Cardiac septum (tissue), 1 donor: ENCODE results near the gene PCDHGB1. TPM values are rescaled to one million over a fixed set of nuclear protein-coding genes. Genes with fewer than 3 reads are reported as not detected.
"Not testable (repeated sequence)": the region's sequence is repeated elsewhere in the genome, so short reads cannot be mapped to it uniquely, and the experiment has no call there.

Source experiments
- DNase-seq: peaks from one replicate; pipeline ENCODE4 v3.0.0-alpha.2; 2020; ENCODE audit warnings: low spot score
- intact Hi-C: fragments of 100-400 bp; cut with DNase I; formaldehyde crosslinking; loops from one replicate; pipeline ENCODE4 v1.14.0; 2022
- total RNA-seq: library from RNA; stranded (reverse); fragmentation: NEBNext Ultra II Directional; extraction: Animal tissue kit (Norgen Biotek cat#: 25700); gene quantifications from one replicate; pipeline ENCODE4 v1.2.1, GENCODE V29; 2021
- donor health status: DM: no; HTN: no; CAD: no.

Gene PCDHGB1
- total RNA-seq, 1 donor from 2014 or later = 12.6 TPM

DNA sequence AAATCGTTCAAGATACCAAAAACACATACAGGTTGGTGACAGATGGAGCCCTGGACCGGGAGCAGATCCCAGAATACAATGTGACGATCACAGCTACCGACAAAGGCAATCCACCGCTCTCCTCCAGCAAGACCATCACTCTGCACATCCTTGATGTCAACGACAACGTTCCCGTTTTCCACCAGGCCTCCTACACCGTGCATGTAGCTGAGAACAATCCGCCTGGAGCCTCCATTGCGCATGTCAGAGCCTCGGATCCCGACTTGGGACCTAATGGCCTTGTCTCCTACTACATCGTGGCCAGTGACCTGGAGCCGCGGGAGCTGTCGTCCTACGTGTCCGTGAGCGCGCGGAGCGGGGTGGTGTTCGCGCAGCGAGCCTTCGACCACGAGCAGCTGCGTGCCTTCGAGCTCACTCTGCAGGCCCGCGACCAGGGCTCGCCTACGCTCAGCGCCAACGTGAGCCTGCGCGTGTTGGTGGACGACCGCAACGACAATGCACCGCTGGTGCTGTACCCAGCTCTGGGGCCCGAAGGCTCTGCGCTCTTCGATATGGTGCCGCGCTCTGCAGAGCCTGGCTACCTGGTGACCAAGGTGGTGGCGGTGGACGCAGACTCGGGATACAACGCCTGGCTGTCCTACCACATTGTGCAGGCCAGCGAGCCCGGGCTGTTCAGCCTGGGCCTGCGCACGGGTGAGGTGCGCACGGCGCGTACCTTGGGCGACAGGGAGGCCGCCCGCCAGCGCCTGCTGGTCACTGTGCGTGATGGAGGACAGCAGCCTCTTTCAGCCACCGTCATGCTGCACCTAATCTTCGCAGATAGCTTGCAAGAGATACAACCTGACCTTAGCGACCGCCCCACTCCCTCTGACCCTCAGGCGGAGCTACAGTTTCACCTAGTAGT is 21.9 kb downstream of the PCDHGB1 start:
- no peak for DNase-seq

GRCh38 chr5:141373673-141374317 is 23.9 kb downstream of the PCDHGB1 start, which contains the start of gene PCDHGA6:
Gene PCDHGA6 (plus strand): TSS chr5:141373891. CDS start chr5:141374084, 193 bp downstream.
- intact Hi-C loops = no loop called here

More for the DNA sequence above, 21.9 kb downstream of the PCDHGB1 start:
- intact Hi-C loops = loop anchor here (2.0 kb wide), 1 partner anchor 19 kb away; no protein-coding TSS in a partner anchor

DNA sequence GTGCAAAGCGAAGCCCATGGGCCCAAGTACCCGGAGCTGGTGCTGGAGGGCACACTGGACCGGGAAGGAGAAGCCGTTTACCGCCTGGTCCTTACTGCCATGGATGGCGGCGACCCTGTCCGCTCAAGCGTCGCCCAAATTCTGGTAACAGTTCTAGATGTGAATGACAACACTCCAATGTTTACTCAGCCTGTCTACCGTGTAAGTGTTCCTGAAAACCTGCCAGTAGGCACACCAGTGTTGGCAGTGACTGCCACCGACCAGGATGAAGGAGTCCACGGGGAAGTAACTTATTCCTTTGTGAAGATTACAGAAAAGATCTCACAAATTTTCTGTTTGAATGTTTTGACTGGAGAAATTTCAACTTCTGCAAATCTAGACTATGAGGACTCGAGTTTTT is 24.7 kb downstream of the PCDHGB1 start:
- intact Hi-C loops = no loop called here
- DNase-seq = no peak

More at GRCh38 chr5:141373673-141374317, 23.9 kb downstream of the PCDHGB1 start, which contains the start of gene PCDHGA6:
- no peak for DNase-seq

DNA sequence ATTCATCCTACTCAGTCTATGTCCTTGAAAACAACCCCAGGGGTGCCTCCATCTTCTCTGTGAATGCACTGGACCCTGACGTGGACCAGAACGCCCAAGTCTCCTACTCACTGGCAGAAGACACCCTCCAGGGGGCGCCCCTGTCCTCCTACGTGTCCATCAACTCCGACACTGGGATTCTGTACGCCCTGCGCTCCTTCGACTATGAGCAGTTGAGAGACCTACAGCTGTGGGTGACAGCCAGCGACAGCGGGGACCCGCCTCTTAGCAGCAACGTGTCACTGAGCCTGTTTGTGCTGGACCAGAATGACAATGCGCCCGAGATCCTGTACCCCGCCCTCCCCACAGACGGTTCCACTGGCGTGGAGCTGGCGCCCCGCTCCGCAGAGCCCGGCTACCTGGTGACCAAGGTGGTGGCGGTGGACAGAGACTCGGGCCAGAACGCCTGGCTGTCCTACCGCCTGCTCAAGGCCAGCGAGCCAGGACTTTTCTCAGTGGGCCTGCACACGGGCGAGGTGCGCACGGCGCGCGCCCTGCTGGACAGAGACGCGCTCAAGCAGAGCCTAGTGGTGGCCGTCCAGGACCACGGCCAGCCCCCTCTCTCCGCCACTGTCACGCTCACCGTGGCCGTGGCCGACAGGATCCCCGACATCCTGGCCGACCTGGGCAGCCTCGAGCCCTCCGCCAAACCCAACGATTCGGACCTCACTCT is 25.7 kb downstream of the PCDHGB1 start:
- intact Hi-C loops, DNase-seq: not testable (repeated sequence)

- DNase-seq = no peak
- intact Hi-C loops = no loop called here
Measured at GRCh38 chr5:141382469-141383294, 32.8 kb downstream of the PCDHGB1 start, which contains the start of gene PCDHGA7. Gene PCDHGA7 (plus strand): TSS chr5:141382742. CDS start chr5:141382900, 158 bp downstream.

GRCh38 chr5:141383345-141383744 is 33.4 kb downstream of the PCDHGB1 start:
- intact Hi-C loops = no loop called here
- no peak for DNase-seq

DNA sequence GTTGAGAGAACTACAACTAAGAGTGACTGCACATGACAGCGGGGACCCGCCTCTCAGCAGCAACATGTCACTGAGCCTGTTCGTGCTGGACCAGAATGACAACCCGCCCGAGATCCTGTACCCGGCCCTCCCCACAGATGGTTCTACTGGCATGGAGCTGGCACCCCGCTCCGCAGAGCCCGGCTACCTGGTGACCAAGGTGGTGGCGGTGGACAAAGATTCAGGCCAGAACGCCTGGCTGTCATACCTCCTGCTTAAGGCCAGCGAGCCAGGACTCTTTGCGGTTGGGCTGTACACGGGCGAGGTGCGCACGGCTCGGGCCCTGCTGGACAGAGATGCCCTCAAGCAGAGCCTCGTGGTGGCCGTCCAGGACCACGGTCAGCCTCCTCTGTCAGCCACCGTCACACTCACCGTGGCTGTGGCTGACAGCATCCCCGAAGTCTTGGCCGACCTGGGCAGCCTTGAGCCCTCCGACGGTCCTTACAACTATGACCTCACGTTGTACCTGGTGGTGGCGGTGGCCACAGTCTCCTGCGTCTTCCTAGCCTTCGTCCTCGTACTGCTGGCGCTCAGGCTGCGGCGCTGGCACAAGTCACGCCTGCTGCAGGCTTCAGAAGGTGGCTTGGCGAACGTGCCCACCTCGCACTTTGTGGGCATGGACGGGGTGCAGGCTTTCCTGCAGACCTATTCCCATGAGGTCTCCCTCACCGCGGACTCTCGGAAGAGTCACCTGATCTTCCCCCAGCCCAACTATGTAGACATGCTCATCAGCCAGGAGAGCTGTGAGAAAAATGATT is 34.8 kb downstream of the PCDHGB1 start:
- intact Hi-C loops = no loop called here
- no peak for DNase-seq

GRCh38 chr5:141387557-141388311 is 37.8 kb downstream of the PCDHGB1 start, which contains the start of gene PCDHGB4:
Gene PCDHGB4 (plus strand): TSS chr5:141387698. CDS start chr5:141387885, 187 bp downstream.
- intact Hi-C loops, DNase-seq: not testable (repeated sequence)

DNA sequence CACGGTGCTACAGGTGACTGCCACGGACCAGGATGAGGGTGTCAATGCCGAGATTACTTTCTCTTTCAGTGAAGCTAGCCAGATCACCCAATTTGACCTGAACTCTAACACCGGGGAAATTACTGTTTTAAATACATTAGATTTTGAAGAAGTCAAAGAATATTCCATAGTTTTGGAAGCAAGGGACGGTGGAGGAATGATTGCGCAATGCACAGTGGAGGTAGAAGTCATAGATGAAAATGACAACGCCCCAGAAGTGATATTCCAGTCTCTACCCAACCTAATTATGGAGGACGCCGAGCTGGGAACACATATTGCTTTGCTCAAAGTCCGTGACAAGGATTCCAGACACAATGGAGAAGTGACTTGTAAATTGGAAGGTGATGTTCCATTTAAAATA is 38.8 kb downstream of the PCDHGB1 start:
- intact Hi-C loops = no loop called here
- DNase-seq = no peak

- no peak for DNase-seq
- intact Hi-C loops = loop anchor here (2.0 kb wide), 1 partner anchor 19 kb away; the partner anchor contains the start of gene PCDHGB3
Measured at GRCh38 chr5:141389153-141390042, 39.5 kb downstream of the PCDHGB1 start.

DNA sequence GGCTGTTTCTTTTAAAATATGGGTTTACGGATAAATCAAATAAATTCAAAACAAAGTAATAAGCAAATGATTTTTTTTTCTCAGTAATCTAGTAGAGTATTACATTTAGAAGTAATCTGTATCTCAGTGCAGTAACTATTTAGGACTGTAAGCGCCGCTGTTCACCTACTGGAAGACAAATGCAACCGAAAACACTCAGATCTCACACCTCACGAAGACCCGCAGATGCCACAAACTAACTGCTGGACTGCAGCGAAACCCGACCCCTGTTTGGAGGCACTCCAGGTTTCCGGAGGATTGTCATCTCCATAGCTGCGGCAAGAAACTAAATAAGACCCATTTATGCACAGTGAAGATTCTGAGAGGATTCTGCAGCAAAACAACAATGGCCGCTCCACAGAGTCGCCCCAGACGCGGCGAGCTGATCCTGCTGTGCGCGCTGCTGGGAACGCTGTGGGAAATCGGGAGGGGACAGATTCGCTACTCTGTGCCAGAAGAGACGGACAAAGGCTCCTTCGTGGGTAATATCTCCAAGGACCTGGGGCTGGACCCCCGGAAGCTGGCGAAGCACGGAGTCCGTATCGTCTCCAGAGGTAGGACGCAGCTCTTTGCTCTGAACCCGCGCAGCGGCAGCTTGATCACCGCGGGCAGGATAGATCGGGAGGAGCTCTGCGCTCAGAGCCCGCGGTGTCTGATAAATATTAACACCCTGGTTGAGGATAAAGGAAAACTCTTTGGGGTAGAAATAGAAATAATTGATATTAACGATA is 42.7 kb downstream of the PCDHGB1 start, which contains the start of gene PCDHGA8:
TSS of gene PCDHGA8 (plus strand) at position 205 of the 770 bp plus-strand sequence. CDS start at position 386, 181 bp downstream.
- no peak for DNase-seq
- intact Hi-C loops = no loop called here

- intact Hi-C loops = no loop called here
- DNase-seq = no peak
Measured at GRCh38 chr5:141393267-141393666, 43.4 kb downstream of the PCDHGB1 start.

DNA sequence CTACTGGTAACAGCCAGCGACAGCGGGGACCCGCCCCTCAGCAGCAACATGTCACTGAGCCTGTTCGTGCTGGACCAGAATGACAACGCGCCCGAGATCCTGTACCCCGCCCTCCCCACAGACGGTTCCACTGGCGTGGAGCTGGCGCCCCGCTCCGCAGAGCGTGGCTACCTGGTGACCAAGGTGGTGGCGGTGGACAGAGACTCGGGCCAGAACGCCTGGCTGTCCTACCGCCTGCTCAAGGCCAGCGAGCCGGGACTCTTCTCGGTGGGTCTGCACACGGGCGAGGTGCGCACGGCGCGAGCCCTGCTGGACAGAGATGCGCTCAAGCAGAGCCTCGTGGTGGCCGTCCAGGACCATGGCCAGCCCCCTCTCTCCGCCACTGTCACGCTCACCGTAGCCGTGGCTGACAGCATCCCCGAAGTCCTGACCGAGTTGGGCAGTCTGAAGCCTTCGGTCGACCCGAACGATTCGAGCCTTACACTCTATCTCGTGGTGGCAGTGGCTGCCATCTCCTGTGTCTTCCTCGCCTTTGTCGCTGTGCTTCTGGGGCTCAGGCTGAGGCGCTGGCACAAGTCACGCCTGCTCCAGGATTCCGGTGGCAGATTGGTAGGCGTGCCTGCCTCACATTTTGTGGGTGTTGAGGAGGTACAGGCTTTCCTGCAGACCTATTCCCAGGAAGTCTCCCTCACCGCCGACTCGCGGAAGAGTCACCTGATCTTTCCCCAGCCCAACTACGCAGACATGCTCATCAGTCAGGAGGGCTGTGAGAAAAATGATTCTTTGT is 44.7 kb downstream of the PCDHGB1 start:
- DNase-seq, intact Hi-C loops: not testable (repeated sequence)

GRCh38 chr5:141397756-141398551 is 48.1 kb downstream of the PCDHGB1 start, which contains the start of gene PCDHGB5:
Gene PCDHGB5 (plus strand): TSS chr5:141397947. CDS start chr5:141398128, 181 bp downstream.
- intact Hi-C loops, DNase-seq: not testable (repeated sequence)
